ENCODE measurements around the gene CAPZB.

The CAPZB gene

GRCh38 chr1:19426294-19427086, 58.8 kb downstream of the CAPZB start:
- no peak for DNase-seq

GRCh38 chr1:19425646-19426239, 59.6 kb downstream of the CAPZB start:
- peak; percentile 20 for DNase-seq

GRCh38 chr1:19424651-19425570, 60.4 kb downstream of the CAPZB start:
- DNase-seq: peak; percentile 20

- no peak for DNase-seq
Observed at GRCh38 chr1:19423130-19423529, 62.2 kb downstream of the CAPZB start.

GRCh38 chr1:19421365-19421764, 64.0 kb downstream of the CAPZB start:
- DNase-seq: no peak

- DNase-seq: no peak
Observed at GRCh38 chr1:19420606-19421005, 64.7 kb downstream of the CAPZB start.

GRCh38 chr1:19419691-19420090, 65.6 kb downstream of the CAPZB start:
- no peak for DNase-seq

GRCh38 chr1:19418503-19418971, 66.8 kb downstream of the CAPZB start:
- no peak for DNase-seq

GRCh38 chr1:19416921-19417470, 68.3 kb downstream of the CAPZB start:
- DNase-seq: no peak

- no peak for DNase-seq
Observed at GRCh38 chr1:19416145-19416544, 69.2 kb downstream of the CAPZB start.

GRCh38 chr1:19414515-19415121, 70.7 kb downstream of the CAPZB start:
- no peak for DNase-seq

- no peak for DNase-seq
Observed at GRCh38 chr1:19413999-19414398, 71.3 kb downstream of the CAPZB start.

GRCh38 chr1:19412654-19413053, 72.7 kb downstream of the CAPZB start:
- DNase-seq: peak; percentile 22

GRCh38 chr1:19411612-19412011, 73.7 kb downstream of the CAPZB start:
- no peak for DNase-seq

- DNase-seq: no peak
Observed at GRCh38 chr1:19410393-19410792, 74.9 kb downstream of the CAPZB start.

- DNase-seq: no peak
Observed at GRCh38 chr1:19409477-19410341, 75.6 kb downstream of the CAPZB start.

GRCh38 chr1:19407494-19408096, 77.7 kb downstream of the CAPZB start:
- no peak for DNase-seq

- DNase-seq: no peak
Observed at GRCh38 chr1:19406680-19407079, 78.7 kb downstream of the CAPZB start.

- no peak for DNase-seq
Observed at GRCh38 chr1:19405761-19406487, 79.4 kb downstream of the CAPZB start.

GRCh38 chr1:19405195-19405760, 80.1 kb downstream of the CAPZB start:
- no peak for DNase-seq
